HL-60 (cell line): ENCODE results near the gene CDC23.

Experiments
- DNase-seq, 2 experiments: peaks; one replicate each; pipeline ENCODE4 v3.0.0-alpha.2; 2010 to 2020; ENCODE audit warnings: low read depth in 1 of 2, low spot score in 1 of 2
- H3K27ac ChIP-seq: fragments of 250-450 bp; sonication (Bioruptor Pico); replicated peaks from 2 replicates; pipeline ENCODE4 v1.5.1; 2020; ENCODE audit warnings: mild to moderate bottlenecking, moderate library complexity
- H3K27me3 ChIP-seq: fragments of 250-450 bp; sonication (Bioruptor Pico); 2 replicates; pipeline ENCODE4 v1.5.1; 2021; ENCODE audit warnings: mild to moderate bottlenecking, moderate library complexity; ENCODE audit not compliant: insufficient read depth, poor library complexity, severe bottlenecking
- H3K4me3 ChIP-seq: replicated peaks from 2 replicates; pipeline ENCODE4 v1.5.1; 2011; ENCODE audit warnings: mild to moderate bottlenecking, control low read depth, low read length; ENCODE audit not compliant: insufficient read depth
- GABPA ChIP-seq: IDR thresholded peaks from 2 replicates; pipeline ENCODE4 v1.6.1; 2012; ENCODE audit warnings: low read depth
- POLR2AphosphoS5 ChIP-seq: IDR thresholded peaks from 2 replicates; pipeline ENCODE4 v1.6.1; 2012; ENCODE audit warnings: low read depth
- SPI1 ChIP-seq: IDR thresholded peaks from 2 replicates; pipeline ENCODE4 v1.6.1; 2012; ENCODE audit warnings: low read depth, mild to moderate bottlenecking, borderline replicate concordance
- TF ChIP-seq, protein P1 (sequence below): IDR thresholded peaks from one replicate; pipeline ENCODE4 v1.5.1; 2011; ENCODE audit warnings: low read length, control low read depth, inconsistent platforms; ENCODE audit not compliant: insufficient read depth
- TF ChIP-seq, protein P2 (sequence below): IDR thresholded peaks from 2 replicates; pipeline ENCODE4 v1.6.1; 2012; ENCODE audit warnings: low read depth; ENCODE audit not compliant: insufficient replicate concordance

Gene CDC23

DNA sequence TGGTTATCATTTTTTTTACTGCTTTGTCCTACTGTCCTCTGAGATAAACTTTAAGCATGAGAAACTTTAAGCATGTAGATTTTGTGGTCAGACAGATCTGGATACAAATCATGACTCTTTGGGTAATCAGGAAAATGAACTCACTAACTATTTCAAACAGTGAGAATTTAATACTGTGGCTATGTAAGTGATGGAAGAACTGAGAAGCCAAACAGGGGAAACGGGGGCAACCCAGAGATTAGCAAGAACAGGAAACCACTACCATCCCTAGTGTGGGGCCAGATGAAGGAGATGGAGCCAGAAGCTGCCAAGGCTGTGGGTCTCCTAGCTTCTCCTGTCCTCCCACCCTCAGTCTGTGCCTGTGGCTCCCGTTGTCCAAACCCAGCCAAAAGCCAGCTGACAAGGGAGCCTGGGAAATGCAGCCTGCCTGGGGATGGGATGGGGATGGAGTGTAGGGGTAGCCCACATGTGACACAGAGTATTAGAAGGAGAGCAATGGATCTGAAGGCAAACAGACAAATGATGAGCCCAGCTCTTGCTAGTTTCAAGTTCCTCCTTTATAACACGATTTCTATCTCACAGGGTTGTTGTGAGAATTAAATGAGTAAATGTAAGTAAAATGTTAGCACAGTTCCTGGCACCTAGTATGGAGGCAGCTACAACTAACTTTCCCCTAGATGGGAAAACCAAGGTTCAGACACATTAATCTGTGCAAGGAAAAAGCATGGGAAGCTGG is 27.7 kb upstream of the CDC23 start:
- no peak overlapping the region; the same call in 1 of the 2 replicates for H3K27ac ChIP-seq
- peak in 1 of 2 experiments; percentile 8 for DNase-seq
- H3K27me3 ChIP-seq = no peaks in the 10 kb centered on the region
- TF ChIP-seq, protein P1, sequence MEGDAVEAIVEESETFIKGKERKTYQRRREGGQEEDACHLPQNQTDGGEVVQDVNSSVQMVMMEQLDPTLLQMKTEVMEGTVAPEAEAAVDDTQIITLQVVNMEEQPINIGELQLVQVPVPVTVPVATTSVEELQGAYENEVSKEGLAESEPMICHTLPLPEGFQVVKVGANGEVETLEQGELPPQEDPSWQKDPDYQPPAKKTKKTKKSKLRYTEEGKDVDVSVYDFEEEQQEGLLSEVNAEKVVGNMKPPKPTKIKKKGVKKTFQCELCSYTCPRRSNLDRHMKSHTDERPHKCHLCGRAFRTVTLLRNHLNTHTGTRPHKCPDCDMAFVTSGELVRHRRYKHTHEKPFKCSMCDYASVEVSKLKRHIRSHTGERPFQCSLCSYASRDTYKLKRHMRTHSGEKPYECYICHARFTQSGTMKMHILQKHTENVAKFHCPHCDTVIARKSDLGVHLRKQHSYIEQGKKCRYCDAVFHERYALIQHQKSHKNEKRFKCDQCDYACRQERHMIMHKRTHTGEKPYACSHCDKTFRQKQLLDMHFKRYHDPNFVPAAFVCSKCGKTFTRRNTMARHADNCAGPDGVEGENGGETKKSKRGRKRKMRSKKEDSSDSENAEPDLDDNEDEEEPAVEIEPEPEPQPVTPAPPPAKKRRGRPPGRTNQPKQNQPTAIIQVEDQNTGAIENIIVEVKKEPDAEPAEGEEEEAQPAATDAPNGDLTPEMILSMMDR = no peak
- TF ChIP-seq SPI1 = no peak
- no peak for TF ChIP-seq GABPA
- TF ChIP-seq, protein P2, sequence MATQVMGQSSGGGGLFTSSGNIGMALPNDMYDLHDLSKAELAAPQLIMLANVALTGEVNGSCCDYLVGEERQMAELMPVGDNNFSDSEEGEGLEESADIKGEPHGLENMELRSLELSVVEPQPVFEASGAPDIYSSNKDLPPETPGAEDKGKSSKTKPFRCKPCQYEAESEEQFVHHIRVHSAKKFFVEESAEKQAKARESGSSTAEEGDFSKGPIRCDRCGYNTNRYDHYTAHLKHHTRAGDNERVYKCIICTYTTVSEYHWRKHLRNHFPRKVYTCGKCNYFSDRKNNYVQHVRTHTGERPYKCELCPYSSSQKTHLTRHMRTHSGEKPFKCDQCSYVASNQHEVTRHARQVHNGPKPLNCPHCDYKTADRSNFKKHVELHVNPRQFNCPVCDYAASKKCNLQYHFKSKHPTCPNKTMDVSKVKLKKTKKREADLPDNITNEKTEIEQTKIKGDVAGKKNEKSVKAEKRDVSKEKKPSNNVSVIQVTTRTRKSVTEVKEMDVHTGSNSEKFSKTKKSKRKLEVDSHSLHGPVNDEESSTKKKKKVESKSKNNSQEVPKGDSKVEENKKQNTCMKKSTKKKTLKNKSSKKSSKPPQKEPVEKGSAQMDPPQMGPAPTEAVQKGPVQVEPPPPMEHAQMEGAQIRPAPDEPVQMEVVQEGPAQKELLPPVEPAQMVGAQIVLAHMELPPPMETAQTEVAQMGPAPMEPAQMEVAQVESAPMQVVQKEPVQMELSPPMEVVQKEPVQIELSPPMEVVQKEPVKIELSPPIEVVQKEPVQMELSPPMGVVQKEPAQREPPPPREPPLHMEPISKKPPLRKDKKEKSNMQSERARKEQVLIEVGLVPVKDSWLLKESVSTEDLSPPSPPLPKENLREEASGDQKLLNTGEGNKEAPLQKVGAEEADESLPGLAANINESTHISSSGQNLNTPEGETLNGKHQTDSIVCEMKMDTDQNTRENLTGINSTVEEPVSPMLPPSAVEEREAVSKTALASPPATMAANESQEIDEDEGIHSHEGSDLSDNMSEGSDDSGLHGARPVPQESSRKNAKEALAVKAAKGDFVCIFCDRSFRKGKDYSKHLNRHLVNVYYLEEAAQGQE = no peak
- TF ChIP-seq POLR2AphosphoS5 = no peak
- no peak overlapping the region for H3K4me3 ChIP-seq

DNA sequence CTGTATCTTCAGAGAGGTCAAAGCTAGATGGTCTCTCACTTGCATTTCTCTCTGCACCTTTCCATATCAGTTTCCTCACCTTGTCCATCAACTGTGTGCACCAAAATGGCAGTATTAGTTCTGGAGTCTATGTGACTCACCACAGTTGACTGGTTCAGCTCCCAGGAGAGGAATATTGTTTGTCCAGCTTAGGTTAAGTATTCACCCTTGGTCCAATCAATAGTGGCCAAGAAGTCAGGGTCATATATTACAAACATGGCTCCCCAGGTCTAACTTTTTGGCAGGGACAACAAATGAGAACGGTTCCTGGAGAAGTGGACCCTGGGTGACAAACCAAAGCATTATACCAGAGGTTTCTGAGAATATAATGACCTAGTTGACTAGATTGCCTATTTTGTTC is 24.9 kb upstream of the CDC23 start:
- H3K27me3 ChIP-seq = no peaks in the 10 kb centered on the region
- TF ChIP-seq POLR2AphosphoS5 (no peak), SPI1 (no peak)
- DNase-seq = no peak
- H3K27ac ChIP-seq = no peak overlapping the region
- H3K4me3 ChIP-seq = no peak overlapping the region

DNA sequence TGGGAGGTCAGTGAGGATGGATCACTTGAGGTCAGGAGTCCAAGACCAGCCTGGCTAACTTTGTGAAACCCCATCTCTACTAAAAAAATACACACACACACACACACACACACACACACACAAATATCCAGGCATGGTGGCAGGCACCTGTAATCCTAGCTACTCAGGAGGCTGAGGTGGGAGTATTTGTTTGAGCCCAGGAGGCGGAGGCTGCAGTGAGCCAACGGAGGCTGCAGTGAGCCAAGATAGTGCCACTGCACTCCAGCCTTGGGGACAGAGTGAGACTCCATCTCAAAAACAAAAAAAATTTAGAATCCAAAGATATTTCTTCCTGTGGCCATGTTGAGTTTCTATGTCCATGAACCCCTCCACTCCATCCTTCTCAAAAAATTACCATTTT is 21.5 kb upstream of the CDC23 start:
- H3K27me3 ChIP-seq = no peaks in the 10 kb centered on the region
- DNase-seq = no peak
- no peak for TF ChIP-seq POLR2AphosphoS5
- no peak for TF ChIP-seq SPI1
- TF ChIP-seq, protein P1 = no peak
- TF ChIP-seq, protein P2 = no peak
- TF ChIP-seq GABPA = no peak

DNA sequence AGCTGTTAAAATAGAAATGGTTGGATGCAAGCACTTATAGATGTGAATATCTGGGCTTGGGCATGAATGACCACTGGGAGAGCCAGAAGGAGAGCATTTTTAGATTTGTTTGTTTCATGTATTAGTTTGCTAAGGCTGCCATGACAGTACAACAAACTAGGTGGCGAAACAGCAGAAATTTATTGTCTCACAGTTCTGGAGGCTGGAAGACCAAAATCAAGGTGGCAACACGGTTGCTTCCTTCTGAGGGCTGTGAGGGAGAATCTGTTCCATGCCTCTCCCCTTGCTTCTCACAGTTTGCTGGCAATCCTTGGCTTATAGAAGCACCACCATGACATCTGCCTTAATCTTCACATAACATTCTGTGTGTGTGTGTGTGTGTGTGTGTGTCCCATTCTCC is 20.2 kb upstream of the CDC23 start:
- no peaks in the 10 kb centered on the region for H3K27me3 ChIP-seq
- no peak for DNase-seq
- H3K27ac ChIP-seq = no peak overlapping the region
- H3K4me3 ChIP-seq = no peak overlapping the region
- TF ChIP-seq GABPA (no peak), POLR2AphosphoS5 (no peak), SPI1 (no peak)
- TF ChIP-seq, protein P2 = no peak
- TF ChIP-seq, protein P1 = no peak

More for the DNA sequence above, 21.5 kb upstream of the CDC23 start:
- Histone ChIP-seq H3K4me3 (no peak overlapping the region), H3K27ac (no peak overlapping the region)
